H54 (cell line): ENCODE data around the gene THSD4.

Source experiments
- DNase-seq: peaks from one replicate; pipeline ENCODE4 v3.0.0; 2011; ENCODE audit warnings: low spot score, mixed read lengths; ENCODE audit not compliant: insufficient read length
- FAIRE-seq: peaks from 3 replicates; lab custom pipeline; 2011; peaks lifted over from hg19 to GRCh38; lab: Jason Lieb, UNC
- POLR2A ChIP-seq: IDR thresholded peaks from 2 replicates; pipeline ENCODE4 v1.6.1; 2011; ENCODE audit warnings: low read depth, mild to moderate bottlenecking, low read length

The THSD4 gene

DNA sequence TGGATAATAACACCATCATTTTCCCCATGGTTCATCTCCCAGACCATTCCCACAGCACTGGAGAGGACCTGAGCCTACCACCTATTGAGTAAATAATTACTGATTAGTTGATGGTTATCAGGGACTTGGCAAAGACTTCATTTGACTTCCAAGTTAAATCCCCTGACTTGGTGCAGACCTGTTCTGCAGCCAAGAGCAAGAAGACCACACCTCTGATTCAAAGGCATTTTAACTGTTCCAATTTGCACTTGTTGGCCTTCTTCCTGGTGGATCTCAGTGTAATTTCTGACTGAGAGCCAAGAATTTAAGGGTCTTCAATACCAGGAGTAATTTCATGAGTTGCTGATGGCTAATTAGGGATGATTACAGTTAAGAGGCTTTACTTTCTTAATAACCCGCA, 24.0 kb downstream of the THSD4 start:
- TF ChIP-seq POLR2A = no peak
- FAIRE-seq = no peak
- DNase-seq = no peak

- DNase-seq (no peak), FAIRE-seq (no peak)
- no peak for TF ChIP-seq POLR2A
These were observed 26.3 kb downstream of the THSD4 start for GRCh38 chr15:71141572-71141971.

- TF ChIP-seq POLR2A = no peak
These were observed 27.5 kb downstream of the THSD4 start for GRCh38 chr15:71142780-71143179.

DNA sequence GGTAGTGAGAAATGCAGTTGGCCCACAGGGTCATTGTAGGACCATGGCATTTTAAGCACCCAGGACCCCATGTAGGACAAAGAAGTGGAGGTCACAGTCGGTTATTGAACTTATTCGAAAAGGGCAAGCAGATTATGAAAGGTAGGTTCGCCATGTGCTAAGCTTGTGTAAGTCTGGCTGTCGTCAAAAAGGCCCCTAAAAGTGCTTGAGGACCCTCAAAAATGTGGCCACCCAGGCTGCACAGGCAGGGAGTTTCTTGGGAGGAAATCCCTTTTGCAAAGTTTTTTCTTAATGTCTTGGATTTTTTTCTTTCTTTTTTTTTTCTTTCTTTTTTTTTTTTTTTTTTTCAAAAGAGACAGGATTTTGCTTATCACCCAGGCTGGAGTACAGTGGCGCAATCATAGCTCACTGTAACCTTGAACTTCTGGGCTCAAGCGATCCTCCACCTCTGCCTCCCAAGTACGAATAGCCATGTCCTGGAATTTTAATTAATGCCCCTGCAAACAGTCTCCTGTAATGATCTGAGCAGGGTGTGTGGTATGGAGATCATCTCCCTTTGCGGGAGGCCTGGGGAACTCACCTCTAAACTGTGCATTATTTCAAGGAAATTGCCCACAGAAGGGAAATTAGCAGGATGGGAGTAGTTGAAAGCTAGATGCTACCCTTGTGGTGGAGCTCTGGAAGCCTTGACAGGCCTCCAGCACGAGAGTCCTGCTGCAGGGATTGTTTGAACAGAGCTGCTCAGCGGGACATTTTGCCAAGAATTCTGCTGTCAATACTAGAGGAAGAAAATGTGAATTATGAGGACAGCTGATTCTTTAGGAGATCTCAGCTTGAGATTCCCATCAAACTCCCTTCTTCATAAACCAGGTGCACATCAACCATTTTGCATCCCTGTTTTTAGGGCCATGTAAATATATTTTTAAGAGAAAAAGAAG, 28.4 kb downstream of the THSD4 start:
- FAIRE-seq (no peak), DNase-seq (no peak)
- no peak for TF ChIP-seq POLR2A

More at GRCh38 chr15:71142780-71143179, 27.5 kb downstream of the THSD4 start:
- FAIRE-seq (no peak), DNase-seq (no peak)

GRCh38 chr15:71145648-71146047, 30.4 kb downstream of the THSD4 start:
- DNase-seq (no peak), FAIRE-seq (no peak)
- no peak for TF ChIP-seq POLR2A

GRCh38 chr15:71146580-71146982, 31.3 kb downstream of the THSD4 start:
- no peak for TF ChIP-seq POLR2A
- FAIRE-seq = no peak

GRCh38 chr15:71148048-71148447, 32.8 kb downstream of the THSD4 start:
- FAIRE-seq (no peak), DNase-seq (no peak)
- no peak for TF ChIP-seq POLR2A

More at GRCh38 chr15:71146580-71146982, 31.3 kb downstream of the THSD4 start:
- no peak for DNase-seq

- DNase-seq = no peak
- no peak for FAIRE-seq
- no peak for TF ChIP-seq POLR2A
These were observed 34.6 kb downstream of the THSD4 start for GRCh38 chr15:71149646-71150557.

- no peak for TF ChIP-seq POLR2A
- no peak for FAIRE-seq
- DNase-seq = no peak
These were observed 35.8 kb downstream of the THSD4 start for GRCh38 chr15:71151081-71151480.

- FAIRE-seq = no peak
- DNase-seq = no peak
- TF ChIP-seq POLR2A = no peak
These were observed 37.3 kb downstream of the THSD4 start for GRCh38 chr15:71152542-71152941.

- TF ChIP-seq POLR2A = no peak
- FAIRE-seq = no peak
- no peak for DNase-seq
These were observed 38.7 kb downstream of the THSD4 start for GRCh38 chr15:71153823-71154524.

GRCh38 chr15:71154607-71155200, 39.4 kb downstream of the THSD4 start:
- no peak for DNase-seq
- FAIRE-seq = no peak
- TF ChIP-seq POLR2A = no peak

DNA sequence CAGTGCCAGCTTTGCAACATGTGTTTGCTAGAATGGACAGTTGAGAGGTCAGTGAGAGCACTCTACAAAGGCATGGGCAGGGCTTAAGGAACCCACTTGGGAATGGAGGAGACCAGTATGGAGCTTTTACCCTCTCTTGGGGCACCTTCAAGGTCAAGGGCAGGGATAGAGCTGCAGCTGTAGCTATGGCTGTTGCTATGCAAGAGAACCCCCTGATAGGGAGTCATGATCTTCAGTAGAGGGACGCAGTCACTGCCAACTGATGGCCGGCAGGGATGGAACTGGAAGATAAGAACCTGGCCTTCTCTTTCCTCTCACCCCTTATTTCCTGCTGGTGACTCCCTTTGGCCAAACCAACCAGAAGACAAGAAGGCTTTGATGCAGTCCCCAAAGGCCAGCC, 40.3 kb downstream of the THSD4 start:
- TF ChIP-seq POLR2A = no peak
- FAIRE-seq = no peak

More for the DNA sequence above, 40.3 kb downstream of the THSD4 start:
- no peak for DNase-seq
